ENCODE measurements around the gene MAP3K7CL.

MAP3K7CL gene

GRCh38 chr21:29196670-29197191 lies 66.3 kb downstream of the MAP3K7CL start:
- DNase-seq (ENCODE audit: low read depth), result no peak

GRCh38 chr21:29201186-29201585 lies 70.7 kb downstream of the MAP3K7CL start:
- DNase-seq (ENCODE audit: low read depth), result no peak

- DNase-seq (ENCODE audit: low read depth), result no peak
Measured at GRCh38 chr21:29205009-29205408, 74.6 kb downstream of the MAP3K7CL start.

GRCh38 chr21:29205988-29206387 lies 75.5 kb downstream of the MAP3K7CL start:
- DNase-seq (ENCODE audit: low read depth), result no peak

GRCh38 chr21:29206445-29206844 lies 76.0 kb downstream of the MAP3K7CL start:
- DNase-seq (ENCODE audit: low read depth), result no peak

GRCh38 chr21:29207201-29207600 lies 76.8 kb downstream of the MAP3K7CL start:
- DNase-seq (ENCODE audit: low read depth), result no peak

- DNase-seq (ENCODE audit: low read depth), result no peak
Measured at GRCh38 chr21:29208044-29208681, 77.7 kb downstream of the MAP3K7CL start.

- peak; percentile 79 for DNase-seq (ENCODE audit: low read depth)
Measured at GRCh38 chr21:29208682-29209059, 78.2 kb downstream of the MAP3K7CL start.

- DNase-seq (ENCODE audit: low read depth), result no peak
Measured at GRCh38 chr21:29209696-29210095, 79.3 kb downstream of the MAP3K7CL start.

- DNase-seq (ENCODE audit: low read depth), result no peak
Measured at GRCh38 chr21:29211205-29211604, 80.8 kb downstream of the MAP3K7CL start.

GRCh38 chr21:29212446-29212845 lies 82.0 kb downstream of the MAP3K7CL start:
- no peak for DNase-seq (ENCODE audit: low read depth)

GRCh38 chr21:29213513-29214385 lies 83.3 kb downstream of the MAP3K7CL start:
- no peak for DNase-seq (ENCODE audit: low read depth)

GRCh38 chr21:29215709-29216108 lies 85.3 kb downstream of the MAP3K7CL start:
- DNase-seq (ENCODE audit: low read depth), result no peak

- DNase-seq (ENCODE audit: low read depth), result peak; percentile 93
Measured at GRCh38 chr21:29217818-29218291, 87.4 kb downstream of the MAP3K7CL start.

- DNase-seq (ENCODE audit: low read depth), result no peak
Measured at GRCh38 chr21:29218749-29219148, 88.3 kb downstream of the MAP3K7CL start.

- DNase-seq (ENCODE audit: low read depth), result no peak
Measured at GRCh38 chr21:29219165-29219770, 88.8 kb downstream of the MAP3K7CL start.

GRCh38 chr21:29221253-29221744 lies 90.9 kb downstream of the MAP3K7CL start:
- DNase-seq (ENCODE audit: low read depth), result peak; percentile 98

- no peak for DNase-seq (ENCODE audit: low read depth)
Measured at GRCh38 chr21:29224006-29224405, 93.6 kb downstream of the MAP3K7CL start.
